22Rv1 (cell line): ENCODE data around the gene MPP3.
"Not testable (repeated sequence)": the region's sequence is repeated elsewhere in the genome, so short reads cannot be mapped to it uniquely, and the experiment has no call there.

Experiments
- H3K27ac ChIP-seq: fragments of 450-650 bp; 2 replicates; pipeline ENCODE4 v1.5.1; 2017
- ZFX ChIP-seq: fragments of 450-650 bp; IDR thresholded peaks from 2 replicates; pipeline ENCODE4 v1.6.1; 2017; ENCODE audit warnings: antibody characterized with exemption, borderline replicate concordance
- TF ChIP-seq, protein P1 (sequence below): fragments of 450-650 bp; IDR thresholded peaks from 2 replicates; pipeline ENCODE4 v1.5.1; 2017; ENCODE audit warnings: mild to moderate bottlenecking

Gene MPP3

DNA sequence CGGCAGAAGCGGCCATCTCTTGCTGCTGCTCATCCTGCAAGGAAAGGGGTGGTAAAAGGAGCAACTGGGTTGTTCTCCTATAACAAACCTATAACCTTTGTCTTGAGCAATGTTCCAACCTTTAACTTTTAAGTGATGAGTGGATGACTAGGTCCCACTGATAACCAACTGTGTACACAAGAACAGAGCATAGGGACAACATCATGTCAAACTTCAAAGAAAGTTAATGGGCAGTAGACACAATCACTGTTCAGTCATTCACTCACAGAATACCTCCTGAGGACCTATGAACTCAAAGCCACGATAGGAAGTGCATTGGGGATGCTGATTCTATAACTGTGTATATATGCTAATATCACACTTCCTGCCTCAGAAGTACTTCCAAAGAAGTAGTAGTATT lies 31.1 kb downstream of the MPP3 start:
- TF ChIP-seq ZFX = no peak
- TF ChIP-seq, protein P1, sequence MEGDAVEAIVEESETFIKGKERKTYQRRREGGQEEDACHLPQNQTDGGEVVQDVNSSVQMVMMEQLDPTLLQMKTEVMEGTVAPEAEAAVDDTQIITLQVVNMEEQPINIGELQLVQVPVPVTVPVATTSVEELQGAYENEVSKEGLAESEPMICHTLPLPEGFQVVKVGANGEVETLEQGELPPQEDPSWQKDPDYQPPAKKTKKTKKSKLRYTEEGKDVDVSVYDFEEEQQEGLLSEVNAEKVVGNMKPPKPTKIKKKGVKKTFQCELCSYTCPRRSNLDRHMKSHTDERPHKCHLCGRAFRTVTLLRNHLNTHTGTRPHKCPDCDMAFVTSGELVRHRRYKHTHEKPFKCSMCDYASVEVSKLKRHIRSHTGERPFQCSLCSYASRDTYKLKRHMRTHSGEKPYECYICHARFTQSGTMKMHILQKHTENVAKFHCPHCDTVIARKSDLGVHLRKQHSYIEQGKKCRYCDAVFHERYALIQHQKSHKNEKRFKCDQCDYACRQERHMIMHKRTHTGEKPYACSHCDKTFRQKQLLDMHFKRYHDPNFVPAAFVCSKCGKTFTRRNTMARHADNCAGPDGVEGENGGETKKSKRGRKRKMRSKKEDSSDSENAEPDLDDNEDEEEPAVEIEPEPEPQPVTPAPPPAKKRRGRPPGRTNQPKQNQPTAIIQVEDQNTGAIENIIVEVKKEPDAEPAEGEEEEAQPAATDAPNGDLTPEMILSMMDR = no peak
- H3K27ac ChIP-seq = no peak overlapping the region

DNA sequence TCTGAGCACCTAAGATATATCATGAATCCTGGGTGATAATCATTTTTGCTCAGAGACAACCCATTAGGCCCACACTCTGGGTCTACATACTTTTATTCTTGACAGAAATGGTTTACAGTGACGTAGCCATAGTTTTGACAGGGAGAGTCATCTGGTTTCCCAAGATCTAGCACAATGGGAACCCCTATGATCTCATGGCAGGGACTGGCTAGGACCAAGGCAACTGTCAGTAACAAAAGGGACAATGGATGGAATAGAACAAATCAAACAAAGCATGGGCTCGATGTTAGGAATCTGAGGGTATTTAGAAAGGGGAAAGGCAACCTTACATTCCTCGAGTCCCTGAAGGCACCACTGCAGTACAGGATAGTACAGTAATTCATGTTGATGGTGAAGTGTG lies 32.2 kb downstream of the MPP3 start:
- no peak for TF ChIP-seq ZFX
- TF ChIP-seq, protein P1 = no peak
- no peak overlapping the region for H3K27ac ChIP-seq

GRCh38 chr17:43799047-43799446 lies 33.9 kb downstream of the MPP3 start:
- TF ChIP-seq, protein P1 = no peak
- no peak for TF ChIP-seq ZFX
- H3K27ac ChIP-seq = no peak overlapping the region

- not testable (repeated sequence) for H3K27ac ChIP-seq
Measured at GRCh38 chr17:43798024-43798423, 34.9 kb downstream of the MPP3 start.

- not testable (repeated sequence) for H3K27ac ChIP-seq
Measured at GRCh38 chr17:43792668-43793067, 40.3 kb downstream of the MPP3 start.

- H3K27ac ChIP-seq = peak overlapping the region; percentile 7
- no peak for TF ChIP-seq ZFX
- TF ChIP-seq, protein P1 = no peak
Measured at GRCh38 chr17:43791589-43791988, 41.4 kb downstream of the MPP3 start.

GRCh38 chr17:43790311-43790940 lies 42.5 kb downstream of the MPP3 start:
- no peak for TF ChIP-seq ZFX
- TF ChIP-seq, protein P1 = 0 out of 2 replicates have a peak, but pooled peaks have one; percentile 12

GRCh38 chr17:43789482-43789881 lies 43.5 kb downstream of the MPP3 start:
- no peak overlapping the region for H3K27ac ChIP-seq
- TF ChIP-seq, protein P1 = no peak
- no peak for TF ChIP-seq ZFX

More at GRCh38 chr17:43790311-43790940, 42.5 kb downstream of the MPP3 start:
- no peak overlapping the region for H3K27ac ChIP-seq
